CD4-positive, alpha-beta T cell treated with Interleukin-6 at 100 ng/mL for 8 hours (primary cell): Measurements from ENCODE around the gene KCNJ6.

ENCODE experiments used
- DNase-seq: peaks from one replicate; pipeline ENCODE4 v3.0.0-alpha.2; 2020; ENCODE audit warnings: mixed read lengths, low spot score

Gene KCNJ6

GRCh38 chr21:37642493-37642892 is 273.8 kb downstream of the KCNJ6 start:
- DNase-seq = peak; percentile 36

- no peak for DNase-seq
These were observed 276.5 kb downstream of the KCNJ6 start for GRCh38 chr21:37639756-37640155.

- DNase-seq = no peak
These were observed 280.0 kb downstream of the KCNJ6 start for GRCh38 chr21:37636152-37636860.

- no peak for DNase-seq
These were observed 284.7 kb downstream of the KCNJ6 start for GRCh38 chr21:37631319-37632117.

GRCh38 chr21:37630872-37631271 is 285.4 kb downstream of the KCNJ6 start:
- no peak for DNase-seq

GRCh38 chr21:37628362-37628761 is 287.9 kb downstream of the KCNJ6 start:
- DNase-seq = no peak

GRCh38 chr21:37627561-37627960 is 288.7 kb downstream of the KCNJ6 start:
- DNase-seq = no peak

- no peak for DNase-seq
These were observed 289.2 kb downstream of the KCNJ6 start for GRCh38 chr21:37627074-37627473.

GRCh38 chr21:37626320-37626719 is 289.9 kb downstream of the KCNJ6 start:
- no peak for DNase-seq

- no peak for DNase-seq
These were observed 292.6 kb downstream of the KCNJ6 start for GRCh38 chr21:37623689-37624088.

GRCh38 chr21:37623183-37623582 is 293.1 kb downstream of the KCNJ6 start:
- DNase-seq = no peak

GRCh38 chr21:37622755-37623154 is 293.5 kb downstream of the KCNJ6 start:
- no peak for DNase-seq

- DNase-seq = no peak
These were observed 295.9 kb downstream of the KCNJ6 start for GRCh38 chr21:37620401-37620800.

GRCh38 chr21:37619464-37619974 is 296.7 kb downstream of the KCNJ6 start:
- no peak for DNase-seq

- DNase-seq = no peak
These were observed 298.2 kb downstream of the KCNJ6 start for GRCh38 chr21:37618081-37618480.

GRCh38 chr21:37615962-37616361 is 300.3 kb downstream of the KCNJ6 start:
- no peak for DNase-seq

GRCh38 chr21:37614351-37614875 is 301.8 kb downstream of the KCNJ6 start:
- no peak for DNase-seq

- no peak for DNase-seq
These were observed 309.2 kb downstream of the KCNJ6 start for GRCh38 chr21:37607081-37607480.

- no peak for DNase-seq
These were observed 309.7 kb downstream of the KCNJ6 start for GRCh38 chr21:37606549-37606948.

GRCh38 chr21:37605006-37605405 is 311.3 kb downstream of the KCNJ6 start:
- DNase-seq = no peak

- DNase-seq = no peak
These were observed 313.1 kb downstream of the KCNJ6 start for GRCh38 chr21:37603129-37603528.

- no peak for DNase-seq
These were observed 314.3 kb downstream of the KCNJ6 start for GRCh38 chr21:37601915-37602314.

GRCh38 chr21:37601027-37601426 is 315.2 kb downstream of the KCNJ6 start:
- DNase-seq = no peak
